Stimulated activated CD8-positive, alpha-beta memory T cell treated with anti-CD3 and anti-CD28 coated beads, Interleukin-7, amount 100 ng/mL, for 48 hours (primary cell): Measurements from ENCODE around the gene TXLNB.

Source experiments
- DNase-seq, 2 donors: peaks; one replicate each; pipeline ENCODE4 v3.0.0-alpha.2; 2020; ENCODE audit warnings: low read depth in 1 of 2; ENCODE audit errors: extremely low read depth in 1 of 2

TXLNB gene

DNA sequence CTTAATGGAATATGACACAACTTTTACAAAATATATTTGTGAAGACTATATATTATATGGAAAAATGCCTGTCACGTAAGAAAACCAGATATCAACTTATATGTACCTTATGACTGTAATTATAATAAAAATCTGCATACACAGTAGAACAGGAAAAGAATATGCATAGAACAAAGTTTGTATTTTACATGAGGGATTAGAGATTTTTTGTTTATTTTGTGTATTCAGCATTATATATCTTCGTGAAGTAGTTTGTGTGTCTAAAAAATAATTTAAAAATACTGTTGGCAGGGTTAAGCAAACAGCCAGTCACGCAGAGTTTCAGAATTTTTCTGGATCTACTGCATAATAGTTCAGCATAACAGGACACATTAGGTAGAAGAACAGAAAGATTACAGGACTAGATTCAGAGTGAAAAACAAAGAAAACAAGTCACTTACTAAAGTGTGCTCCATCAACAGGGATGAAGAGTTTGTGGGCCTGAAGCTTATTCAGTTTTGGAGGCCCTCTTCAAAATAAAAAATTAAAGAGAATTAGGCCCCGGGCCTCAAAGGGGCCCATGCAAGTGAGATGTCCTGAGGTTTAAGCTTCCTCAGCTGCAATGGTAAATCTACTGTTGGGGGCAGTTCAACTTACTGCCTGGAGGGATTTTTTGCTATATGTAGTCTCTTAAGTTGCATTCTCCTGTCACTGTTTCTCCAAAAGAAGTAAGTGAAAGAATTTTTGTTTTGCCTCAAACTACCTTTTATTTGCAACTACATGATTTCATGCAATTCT lies 16.3 kb downstream of the TXLNB start:
- DNase-seq: no peak

DNA sequence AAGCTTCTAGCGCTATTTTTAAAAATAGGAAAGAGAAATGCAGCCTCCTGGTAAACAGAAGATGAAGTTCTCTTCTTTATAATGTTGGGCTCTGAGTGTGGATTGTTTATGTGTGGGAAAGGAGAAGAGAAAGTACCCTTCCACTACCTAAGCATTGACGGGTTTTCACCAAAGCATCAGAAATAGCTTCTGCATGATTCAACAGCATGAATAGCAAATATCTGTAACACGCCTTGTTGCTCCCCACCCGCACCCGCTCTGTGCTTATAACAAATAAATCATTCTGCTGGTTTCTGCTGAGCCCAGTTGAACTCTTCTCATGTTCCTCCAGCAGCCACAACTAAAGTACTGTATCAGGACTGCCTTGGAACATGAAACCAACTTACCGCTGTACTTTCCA lies 20.7 kb downstream of the TXLNB start:
- DNase-seq: no peak

DNA sequence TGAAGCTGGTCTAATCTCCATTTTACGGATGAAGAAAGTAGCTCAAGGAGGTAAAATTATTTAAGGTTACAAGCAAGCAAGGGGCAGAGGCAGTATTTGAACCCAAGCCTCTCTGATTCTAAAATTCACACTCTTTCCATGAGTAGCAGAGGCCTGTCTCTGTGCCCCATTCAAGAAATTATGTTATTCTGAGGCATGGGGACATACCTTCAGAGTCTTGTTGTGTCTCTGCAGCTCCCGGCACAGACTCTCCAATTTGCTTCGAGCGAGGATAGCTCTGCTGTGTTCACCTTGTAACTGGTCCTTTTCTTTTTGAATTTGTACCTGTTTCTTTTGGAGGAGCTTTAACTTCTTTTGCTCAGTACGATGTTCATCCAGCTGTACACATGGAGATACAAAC lies 21.5 kb downstream of the TXLNB start:
- DNase-seq: no peak

DNA sequence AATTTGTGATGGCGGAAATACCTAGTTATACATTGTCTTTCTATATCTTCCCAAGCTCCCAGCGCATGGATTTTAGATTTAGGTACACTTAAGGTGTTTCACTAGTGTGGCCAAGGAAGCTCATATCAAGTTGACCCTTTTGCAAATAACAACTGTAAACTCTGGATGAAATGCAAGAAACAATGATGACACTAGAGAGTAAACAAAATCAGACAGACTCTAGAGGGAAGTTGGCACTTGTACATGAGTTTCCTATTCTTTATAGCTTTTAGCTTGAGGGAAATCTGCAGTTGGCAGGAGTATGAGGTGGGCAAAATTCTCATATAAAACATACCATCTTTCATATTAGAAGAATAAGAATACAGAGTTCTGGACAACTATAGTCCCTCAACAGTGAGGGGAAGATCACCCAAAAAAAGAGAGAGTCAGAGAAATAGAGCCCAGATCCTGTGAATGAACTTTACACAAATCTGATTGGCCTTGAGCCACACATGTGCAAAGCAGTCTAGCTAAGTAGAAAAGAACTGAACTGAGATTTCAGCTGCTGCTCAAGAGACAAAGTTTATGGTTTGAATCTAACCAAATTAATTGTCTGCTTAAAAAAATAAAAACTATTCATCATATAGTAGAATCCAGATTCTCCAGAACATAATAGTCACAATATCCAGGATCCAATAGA lies 26.1 kb downstream of the TXLNB start:
- DNase-seq: no peak

DNA sequence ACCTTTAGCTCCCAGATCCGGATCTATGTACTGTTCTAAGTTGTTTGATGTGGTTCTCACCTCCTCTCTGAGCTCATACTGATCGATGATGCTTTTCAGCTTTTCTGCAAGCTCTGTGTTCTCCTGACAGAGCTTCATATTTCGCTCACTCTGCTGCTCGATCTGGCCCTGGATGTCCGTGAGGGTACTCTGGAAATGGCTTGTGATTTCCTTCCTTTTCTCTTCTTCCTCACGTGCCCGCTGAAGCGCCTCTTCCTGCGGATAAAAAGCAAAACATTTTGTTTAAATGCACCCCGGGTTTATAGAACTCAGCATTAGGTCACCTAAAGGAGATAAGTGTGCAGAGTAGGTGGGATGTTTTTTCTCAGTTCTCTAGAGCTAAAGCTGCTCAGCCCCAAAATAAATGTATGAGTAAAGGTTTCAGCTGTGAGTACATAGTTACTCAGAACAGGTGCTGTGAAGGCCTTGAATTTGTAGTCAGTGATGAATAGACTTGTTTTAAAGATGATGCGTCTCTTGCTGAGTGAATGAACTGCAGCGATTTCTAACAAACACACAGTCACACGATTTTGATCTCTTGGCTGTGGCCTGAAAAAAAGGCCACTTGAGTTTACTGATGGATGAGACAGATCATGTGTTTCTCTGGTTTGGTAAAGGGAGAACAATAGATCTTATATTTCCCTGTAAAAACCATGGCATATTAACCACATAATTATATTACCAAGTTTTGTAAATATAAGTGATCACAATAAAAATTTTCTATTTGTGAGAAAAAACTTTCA lies 29.1 kb downstream of the TXLNB start:
- no peak for DNase-seq

DNA sequence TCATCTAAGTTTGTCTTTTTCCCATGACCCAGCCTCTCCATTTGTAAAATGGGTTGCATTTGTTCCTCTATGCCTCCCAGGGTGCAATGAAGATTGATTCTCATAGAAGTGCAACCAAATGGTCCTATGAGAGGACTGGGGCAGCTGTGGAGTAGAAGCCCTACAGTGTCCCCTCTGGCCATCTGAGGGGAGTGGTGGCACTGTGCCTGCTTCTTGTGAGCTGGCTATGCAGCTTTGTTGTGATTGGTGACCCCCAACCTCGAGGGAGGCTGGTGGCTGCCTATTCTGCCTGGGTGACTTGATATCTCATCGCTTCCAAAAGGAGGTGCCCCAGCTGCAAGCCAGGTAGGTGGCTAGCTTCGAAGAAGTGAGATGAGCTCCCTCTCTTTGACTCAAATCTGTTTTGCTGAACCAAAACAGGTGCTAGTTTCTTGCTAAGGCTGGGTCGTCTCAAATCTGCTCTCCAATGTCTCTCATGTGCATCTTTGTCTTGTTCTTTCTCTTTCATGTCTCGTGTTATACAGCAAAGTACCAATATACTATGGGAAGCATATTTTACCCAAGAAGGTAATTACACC lies 33.9 kb downstream of the TXLNB start:
- DNase-seq: no peak

DNA sequence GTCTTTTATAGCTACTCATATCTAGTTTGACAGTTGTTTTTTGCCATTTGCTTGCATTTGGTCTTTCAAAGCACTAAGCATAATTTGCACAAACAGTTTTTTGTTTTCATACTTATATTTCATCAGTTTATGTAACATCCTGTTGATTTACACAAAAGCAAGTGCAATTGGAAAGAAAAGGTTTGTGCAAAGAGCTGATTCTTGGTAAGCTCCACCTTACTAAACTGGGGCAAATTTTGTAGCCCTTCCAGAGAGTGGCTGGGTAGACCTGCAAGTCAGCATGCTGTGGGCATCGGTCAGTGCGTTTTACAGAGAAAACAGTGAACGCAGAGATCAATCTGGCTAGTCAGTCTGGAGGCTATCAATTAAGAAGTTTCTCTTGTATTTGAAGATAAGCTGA lies 34.5 kb downstream of the TXLNB start:
- DNase-seq: no peak

DNA sequence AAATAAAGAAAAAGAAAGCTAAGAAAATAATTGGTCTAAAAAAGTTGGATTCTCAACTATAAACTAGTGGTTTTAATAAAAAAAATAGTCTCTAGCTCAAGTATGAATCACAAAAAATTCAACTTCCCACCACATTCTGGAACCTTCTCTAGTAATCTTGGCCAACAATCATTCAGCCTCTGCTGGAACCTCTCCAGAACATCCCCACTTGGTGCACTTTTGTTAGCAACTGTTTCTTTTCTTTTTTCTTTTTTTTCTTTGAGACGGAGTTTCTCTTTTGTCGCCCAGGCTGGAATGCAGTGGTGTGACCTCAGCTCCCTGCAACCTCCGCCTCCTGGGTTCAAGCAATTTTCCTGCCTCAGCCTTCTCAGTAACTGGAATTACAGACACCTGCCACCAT lies 35.7 kb downstream of the TXLNB start:
- no peak for DNase-seq

DNA sequence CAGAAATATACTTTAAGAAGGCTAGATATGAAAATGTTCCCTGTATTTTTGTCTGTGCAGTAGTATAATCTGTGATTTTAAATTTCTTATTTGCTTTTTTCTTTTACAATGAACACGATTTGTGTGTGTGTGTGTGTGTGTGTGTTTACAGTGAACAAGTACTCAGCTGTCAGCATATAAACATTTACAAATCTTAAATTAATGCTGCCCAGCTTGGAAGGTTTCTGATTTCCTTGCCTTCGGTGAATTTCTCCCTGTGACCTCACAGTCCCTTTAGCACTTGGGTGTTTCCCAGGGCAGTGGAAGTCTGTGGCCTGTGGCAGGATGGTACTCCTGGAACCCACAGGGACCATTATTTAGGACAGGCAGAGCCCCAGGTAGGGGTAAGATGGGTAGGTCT lies 37.6 kb downstream of the TXLNB start:
- DNase-seq: no peak

DNA sequence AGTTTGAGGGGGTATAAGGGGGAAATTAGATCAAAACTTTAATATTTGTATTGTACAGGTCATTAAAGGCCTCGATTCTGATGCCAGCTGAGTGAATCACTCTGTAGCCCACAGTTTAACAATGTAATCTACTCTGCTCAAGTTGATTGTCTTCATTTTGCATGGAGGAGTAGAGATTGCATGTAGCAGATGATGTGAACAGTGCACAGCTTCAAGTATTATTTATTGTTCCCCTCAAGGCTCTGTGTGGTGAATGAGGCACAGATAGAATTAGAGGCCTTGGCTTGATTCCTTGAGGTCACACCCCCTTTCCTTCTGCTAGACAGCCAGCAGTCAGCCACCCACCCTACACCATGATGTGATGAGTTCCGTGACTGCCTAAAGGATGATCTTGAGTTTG lies 38.1 kb downstream of the TXLNB start:
- DNase-seq: no peak

DNA sequence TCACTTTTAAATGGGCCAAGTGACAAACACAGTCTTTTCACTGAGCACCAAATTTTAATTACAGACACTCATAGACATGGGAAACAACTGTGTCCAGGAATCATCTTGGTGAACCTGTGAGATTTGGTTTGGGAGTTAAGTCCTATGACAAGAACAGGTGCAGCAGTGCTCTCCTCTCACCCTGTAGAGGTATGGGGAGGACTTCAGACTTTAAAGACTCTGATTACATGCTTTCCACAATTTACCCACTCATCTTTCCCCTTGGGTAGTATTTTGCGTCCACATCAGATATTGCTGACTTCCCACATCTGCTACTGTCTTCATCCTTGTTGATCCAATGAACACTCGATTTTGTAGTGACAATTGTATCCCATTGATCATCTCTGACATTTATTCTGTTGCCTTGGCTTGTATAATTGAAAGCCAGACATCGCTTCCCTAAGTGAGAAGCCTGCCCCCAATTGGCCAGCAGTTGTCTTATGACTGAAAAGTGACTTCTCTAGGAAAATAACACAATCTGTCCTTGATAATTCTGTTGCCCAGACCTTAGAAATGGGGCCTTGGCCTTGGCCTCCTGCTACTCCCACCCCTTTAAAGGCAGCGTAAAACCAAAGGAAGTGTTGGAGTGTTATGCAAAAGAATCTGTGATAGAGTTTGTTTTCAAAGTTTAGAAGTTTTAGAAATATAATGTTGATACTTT lies 40.0 kb downstream of the TXLNB start:
- no peak for DNase-seq

DNA sequence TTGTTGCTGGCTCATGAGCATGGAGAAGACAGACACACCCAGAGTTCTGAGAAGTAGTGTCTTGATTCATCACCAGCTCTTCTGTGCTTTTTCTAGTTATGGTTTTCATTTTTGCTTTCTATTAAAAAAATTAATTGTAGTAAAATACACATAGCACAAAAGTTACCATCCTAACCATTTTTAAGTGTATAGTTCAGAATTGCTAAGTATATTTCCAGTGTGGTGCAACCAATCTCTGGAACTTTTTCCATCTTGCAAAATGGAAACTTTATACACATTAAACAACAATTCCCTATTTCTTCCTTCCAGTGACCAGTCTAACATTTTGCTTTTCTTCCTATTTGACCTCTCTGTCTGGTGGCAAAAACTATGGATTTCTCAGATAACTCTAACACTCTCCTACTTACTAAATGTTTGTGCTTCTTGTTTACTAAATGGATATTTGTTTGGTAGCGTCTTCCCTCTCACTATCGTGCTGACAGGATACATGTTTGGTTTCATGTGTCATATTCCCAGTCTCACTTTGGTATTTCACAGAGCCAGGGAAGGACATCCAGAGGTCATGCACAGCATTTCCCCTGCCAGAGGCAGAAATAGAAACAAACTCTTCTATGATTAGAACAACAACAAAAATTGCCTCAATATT lies 40.6 kb downstream of the TXLNB start:
- DNase-seq: no peak

DNA sequence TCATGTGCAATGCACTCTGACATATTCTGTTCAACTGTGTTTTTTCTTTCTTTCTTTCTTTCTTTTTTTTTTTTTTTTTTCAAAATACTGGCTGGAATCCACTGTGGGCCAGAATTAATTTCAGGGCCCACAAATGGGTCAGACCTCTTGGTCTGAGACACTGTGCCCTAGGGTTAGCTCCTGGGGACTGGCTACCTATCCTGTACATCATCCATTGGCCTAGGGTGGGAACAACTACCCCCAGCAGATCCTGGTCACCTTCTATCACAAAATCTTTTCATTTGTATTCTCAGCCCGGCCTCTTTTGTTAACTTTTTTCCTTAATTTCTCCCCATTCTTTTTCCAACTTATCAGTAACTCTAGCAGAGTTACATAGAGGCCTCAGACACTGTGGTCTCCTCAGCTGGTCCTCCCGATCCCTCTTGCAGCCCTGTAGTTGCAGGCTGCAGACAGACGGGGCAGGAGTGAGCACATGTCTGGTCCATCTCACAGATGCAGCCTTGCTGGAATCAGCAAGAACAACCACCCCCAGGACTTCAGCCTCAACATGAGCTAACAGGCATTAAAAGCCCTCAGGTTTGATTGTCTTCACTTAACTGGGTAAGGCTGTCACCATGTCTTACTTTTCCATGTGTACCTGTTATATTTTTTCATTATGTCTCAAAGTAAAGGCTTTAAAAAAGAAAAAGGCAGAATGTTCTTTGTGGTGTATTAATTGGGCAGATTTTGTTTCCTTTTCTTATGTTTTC lies 41.3 kb downstream of the TXLNB start:
- peak; percentile 33 to 48 for DNase-seq

DNA sequence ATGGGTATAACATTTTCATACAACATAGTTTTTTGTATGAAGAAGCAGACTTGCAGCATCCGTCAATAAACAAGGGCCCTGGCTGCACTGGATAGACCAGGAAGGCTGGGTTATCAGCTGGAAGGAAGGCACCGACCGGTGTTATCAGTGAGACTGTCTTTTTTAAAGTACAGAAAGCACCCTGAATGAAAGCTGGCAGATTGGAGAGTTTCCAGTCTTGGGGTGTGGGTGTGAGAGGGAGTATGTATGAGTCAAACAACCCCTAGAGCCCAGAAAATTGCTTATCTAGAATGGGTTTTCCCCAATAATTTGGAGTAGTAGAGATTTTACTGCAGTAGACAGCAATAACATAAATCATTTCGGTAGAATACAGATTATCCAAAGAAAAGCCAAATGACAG lies 42.4 kb downstream of the TXLNB start:
- DNase-seq: no peak

DNA sequence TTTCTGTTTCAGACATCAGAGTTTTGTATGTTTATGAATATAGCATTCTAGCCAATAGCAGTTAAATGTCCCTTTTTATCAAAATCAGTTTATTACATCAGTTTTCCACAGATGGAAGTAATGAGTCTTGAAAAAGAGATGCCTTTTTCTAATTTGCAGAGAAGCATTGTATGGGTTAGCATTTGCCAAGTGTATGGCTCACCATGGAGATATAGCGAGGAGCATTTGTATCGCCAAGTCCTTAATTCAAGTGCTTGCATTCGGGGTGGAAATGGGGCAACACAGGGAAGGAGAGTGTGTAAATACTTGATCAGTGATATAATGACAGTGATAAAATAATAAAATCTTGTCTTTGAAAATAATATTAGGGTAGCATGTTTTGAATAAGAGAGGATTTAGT lies 42.9 kb downstream of the TXLNB start:
- DNase-seq: no peak

DNA sequence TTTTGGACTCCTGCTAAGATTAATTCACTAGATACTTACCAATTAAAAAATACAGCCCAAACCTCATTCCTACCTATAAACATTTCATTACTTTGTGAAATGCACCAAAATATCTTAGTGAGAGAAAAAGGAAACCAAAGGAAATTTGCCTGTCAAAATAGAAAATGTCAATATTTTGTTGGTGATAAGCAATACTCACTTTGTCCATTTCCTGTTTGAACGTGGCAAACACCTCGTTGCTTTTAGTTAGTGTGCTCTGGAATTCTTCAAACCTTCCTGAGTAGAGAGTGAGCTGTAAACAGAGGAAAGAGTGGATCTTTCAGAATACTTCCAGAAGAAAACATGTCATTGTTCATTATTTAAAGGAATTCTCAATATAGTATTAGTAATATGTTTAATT lies 44.2 kb downstream of the TXLNB start:
- DNase-seq: no peak

DNA sequence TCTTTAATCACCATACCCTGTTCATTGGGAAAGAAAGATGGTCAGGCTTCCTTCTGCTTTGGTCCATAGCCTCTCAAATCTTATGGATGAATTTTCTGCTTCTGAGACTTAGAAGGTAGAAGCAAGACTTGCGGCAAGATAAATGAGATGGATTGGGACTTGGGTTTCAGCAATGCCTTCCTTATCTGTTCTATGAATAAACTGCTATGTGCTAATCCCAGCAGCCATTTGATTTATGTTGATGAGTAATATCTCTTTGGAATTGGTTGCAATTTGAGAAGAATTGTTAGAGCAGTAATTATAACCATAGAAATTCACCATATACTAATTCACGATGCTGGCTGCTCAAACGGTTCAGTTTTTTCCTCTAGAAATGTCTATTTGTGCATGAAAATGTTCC lies 48.3 kb downstream of the TXLNB start:
- DNase-seq: no peak

DNA sequence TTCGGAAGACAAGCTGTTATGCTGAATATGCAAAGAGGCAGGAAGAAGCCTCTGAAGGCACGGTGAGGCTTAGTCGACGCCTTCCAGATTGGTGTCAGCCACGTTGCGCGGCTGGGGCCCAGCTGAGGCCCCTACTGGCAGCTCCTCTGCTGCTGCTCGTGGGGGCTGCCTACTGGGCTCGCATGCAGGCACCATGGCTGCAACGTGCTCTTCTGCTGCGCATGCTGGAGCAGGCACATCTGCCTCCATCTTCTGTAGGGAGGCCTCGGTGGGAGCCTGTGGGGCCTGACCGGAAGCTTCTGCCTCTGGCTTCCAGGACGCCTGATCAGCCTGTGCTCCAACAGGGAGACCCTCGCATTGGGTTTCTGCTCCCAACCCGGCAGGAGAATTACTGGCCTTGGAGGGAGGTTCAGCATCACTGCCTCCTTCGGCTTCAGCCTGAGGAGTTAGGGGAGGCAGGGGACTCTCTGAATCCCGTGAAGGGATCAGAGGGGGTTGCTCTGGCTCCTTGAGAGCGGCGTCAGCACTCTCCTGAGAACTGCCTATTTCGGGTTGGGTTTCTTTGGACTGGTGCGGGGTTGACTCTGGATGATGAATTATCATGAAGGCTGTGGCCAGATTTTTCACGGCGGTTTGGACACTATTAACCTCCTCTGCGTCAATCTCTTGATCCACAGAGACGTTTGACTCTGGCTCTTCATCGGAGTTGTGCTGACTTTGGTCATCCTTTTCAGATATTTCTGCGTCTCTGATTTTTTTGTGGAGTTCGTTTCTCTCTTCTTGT lies 49.1 kb downstream of the TXLNB start:
- no peak for DNase-seq
